Measurements from ENCODE around the gene GCN1. TPM values are rescaled to one million over a fixed set of nuclear protein-coding genes. Genes with fewer than 3 reads are reported as not detected.
A peak's percentile ranks its signal among the peaks of the same experiment; 100 is the strongest.

Gene GCN1
- total RNA-seq (2022): 116 and 117 TPM in 2 replicates
- Bru-seq, nascent RNA: percentile 81 among the genes with signal in this experiment
- percentile 91 among the genes with signal in this experiment for BruChase-seq, experiment 1, labeled RNA remaining after a 6-hour chase
- BruChase-seq, experiment 2, labeled RNA remaining after a 2-hour chase: percentile 86 among the genes with signal in this experiment
- long read RNA-seq, full-length matches to known transcripts: 15 of 77 reads
- long read RNA-seq, partial matches to known transcripts: 48 of 77 reads
- long read RNA-seq, other reads (novel, unspliced or antisense): 14 of 77 reads

- Mint-ChIP-seq H3K27ac (ENCODE audit: low read depth, unreplicated experiment) (peak within 1 kb of the TSS; percentile 89), H3K36me3 (ENCODE audit: insufficient read depth, unreplicated experiment) (peaks cover 85% of the 10 kb centered on the region), H3K4me1 (ENCODE audit: insufficient read depth, unreplicated experiment) (peaks cover 23% of the 10 kb centered on the region), H3K9me3 (ENCODE audit: unreplicated experiment) (no peaks in the 10 kb centered on the region), H3K27me3 (ENCODE audit: insufficient read depth, unreplicated experiment) (no peaks in the 10 kb centered on the region), H3K4me3 (ENCODE audit: unreplicated experiment) (peak within 1 kb of the TSS; percentile 80)
- TF ChIP-seq, protein P1, sequence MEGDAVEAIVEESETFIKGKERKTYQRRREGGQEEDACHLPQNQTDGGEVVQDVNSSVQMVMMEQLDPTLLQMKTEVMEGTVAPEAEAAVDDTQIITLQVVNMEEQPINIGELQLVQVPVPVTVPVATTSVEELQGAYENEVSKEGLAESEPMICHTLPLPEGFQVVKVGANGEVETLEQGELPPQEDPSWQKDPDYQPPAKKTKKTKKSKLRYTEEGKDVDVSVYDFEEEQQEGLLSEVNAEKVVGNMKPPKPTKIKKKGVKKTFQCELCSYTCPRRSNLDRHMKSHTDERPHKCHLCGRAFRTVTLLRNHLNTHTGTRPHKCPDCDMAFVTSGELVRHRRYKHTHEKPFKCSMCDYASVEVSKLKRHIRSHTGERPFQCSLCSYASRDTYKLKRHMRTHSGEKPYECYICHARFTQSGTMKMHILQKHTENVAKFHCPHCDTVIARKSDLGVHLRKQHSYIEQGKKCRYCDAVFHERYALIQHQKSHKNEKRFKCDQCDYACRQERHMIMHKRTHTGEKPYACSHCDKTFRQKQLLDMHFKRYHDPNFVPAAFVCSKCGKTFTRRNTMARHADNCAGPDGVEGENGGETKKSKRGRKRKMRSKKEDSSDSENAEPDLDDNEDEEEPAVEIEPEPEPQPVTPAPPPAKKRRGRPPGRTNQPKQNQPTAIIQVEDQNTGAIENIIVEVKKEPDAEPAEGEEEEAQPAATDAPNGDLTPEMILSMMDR (IDR thresholded peaks at IDR 0.05; ENCODE audit: unreplicated experiment): no peak
- intact Hi-C loops (cut with micrococcal nuclease): loop anchor here (5.0 kb wide), 1 partner anchor 77 kb away; the partner anchor contains the start of gene RAB35
- peak; percentile 82 for DNase-seq (ENCODE audit: unreplicated experiment)
- CTCF ChIA-PET: interaction anchor here (9.7 kb wide), 1 partner anchor 70 kb away, joined by 90 read pairs; the partner anchor contains the start of gene PXN
- POLR2A ChIA-PET: interaction anchor here (0.6 to 10.9 kb wide), 7 partner anchors 13 to 126 kb away, joined by 3 to 257 read pairs (median 5); partner anchors contain the start of genes PXN, RNU4-1 and RNU4-2
- BruUV-seq (replicated peaks): TSS peak; percentile 87
These were observed at the start of gene GCN1 for GRCh38 chr12:120194534-120195395. GCN1 (minus strand) TSS chr12:120194715; CDS start chr12:120194697, 18 bp downstream.

DNA sequence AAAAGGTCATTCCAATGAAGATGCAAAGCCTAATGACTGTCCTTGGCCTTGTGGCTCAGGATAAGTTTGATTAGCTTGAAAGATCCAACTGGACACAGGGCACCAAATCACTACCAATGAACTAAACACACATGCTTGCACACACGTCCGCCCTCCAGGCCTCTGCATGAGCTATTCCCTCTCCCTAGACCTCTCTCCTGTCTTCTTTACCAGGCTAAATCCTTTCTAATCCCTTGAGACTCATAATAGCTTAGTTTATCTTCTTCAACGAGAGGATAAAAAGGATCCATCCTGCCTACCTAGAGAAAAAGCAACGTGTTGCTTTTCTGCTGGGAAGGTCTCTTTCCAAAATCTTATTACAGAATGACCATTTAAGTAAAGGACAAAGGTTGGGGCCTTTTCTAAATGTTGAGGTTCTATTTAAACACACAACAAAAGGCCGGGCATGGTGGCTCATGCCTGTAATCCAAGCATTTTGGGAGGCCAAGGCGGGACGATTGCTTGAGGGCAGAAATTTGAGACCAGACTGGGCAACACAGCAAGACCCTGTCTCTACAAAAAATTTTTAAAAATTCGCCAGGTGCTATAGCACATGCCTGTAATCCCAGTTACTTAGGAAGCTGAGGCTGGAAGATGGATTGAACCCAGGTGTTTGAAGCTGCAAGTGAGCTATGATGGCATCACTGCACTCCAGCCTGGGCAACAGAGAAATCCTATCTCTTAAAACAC is 48.6 kb upstream of the GCN1 start:
- peaks cover 36% of the 10 kb centered on the region for H3K4me1 Mint-ChIP-seq (ENCODE audit: insufficient read depth, unreplicated experiment)
- H3K27me3 Mint-ChIP-seq (ENCODE audit: insufficient read depth, unreplicated experiment): no peaks in the 10 kb centered on the region
- no TSS peak for BruUV-seq (replicated peaks)
- ChIA-PET CTCF (interaction anchor here (0.9 to 24.9 kb wide), 6 partner anchors 14 to 39 kb away, joined by 3 to 336 read pairs (median 4); partner anchors contain the start of gene PXN), POLR2A (interaction anchor here (1.0 to 10.7 kb wide), 4 partner anchors 8 to 42 kb away, joined by 7 to 511 read pairs (median 44); partner anchors contain the start of genes PXN and RPLP0)
- no peaks in the 10 kb centered on the region for H3K9me3 Mint-ChIP-seq (ENCODE audit: unreplicated experiment)
- TF ChIP-seq, protein P1 (IDR thresholded peaks at IDR 0.05; ENCODE audit: unreplicated experiment): no peak
- intact Hi-C loops (cut with micrococcal nuclease): no loop called here
- peaks cover 27% of the 10 kb centered on the region for H3K36me3 Mint-ChIP-seq (ENCODE audit: insufficient read depth, unreplicated experiment)
- H3K4me3 Mint-ChIP-seq (ENCODE audit: unreplicated experiment): no peak overlapping the region
- peak overlapping the region; percentile 87 for H3K27ac Mint-ChIP-seq (ENCODE audit: low read depth, unreplicated experiment)
- DNase-seq (ENCODE audit: unreplicated experiment): no peak

DNA sequence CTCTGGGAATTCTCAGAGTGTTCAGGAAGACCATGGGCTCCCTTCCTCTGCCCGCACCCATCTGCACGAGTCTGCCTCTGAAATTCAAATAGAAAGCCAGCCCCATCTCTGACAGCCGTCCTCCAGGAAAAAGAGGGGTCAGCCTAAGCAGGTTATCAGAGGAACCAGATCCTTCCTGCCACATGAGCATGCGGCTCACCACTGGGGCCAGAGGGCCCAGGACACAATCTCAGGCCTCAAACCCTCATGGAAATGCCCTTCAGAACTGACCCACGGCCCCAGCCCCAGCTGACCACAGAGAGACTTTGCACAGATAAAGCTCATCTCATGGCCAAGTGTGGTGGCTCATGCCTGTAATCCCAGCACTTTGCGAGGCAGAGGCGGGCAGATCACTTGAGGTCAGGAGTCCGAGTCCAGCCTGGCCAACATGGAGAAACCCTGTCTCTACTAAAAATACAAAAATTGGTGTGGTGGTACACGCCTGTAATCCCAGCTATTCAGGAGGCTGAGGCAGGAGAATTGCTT is 47.8 kb upstream of the GCN1 start:
- BruUV-seq (replicated peaks): no TSS peak
- DNase-seq (ENCODE audit: unreplicated experiment): no peak
- ChIA-PET CTCF (interaction anchor here (0.9 to 24.9 kb wide), 4 partner anchors 13 to 23 kb away, joined by 3 to 336 read pairs (median 4); partner anchors contain the start of gene PXN), POLR2A (interaction anchor here (6.5 to 10.7 kb wide), 2 partner anchors 12 to 14 kb away, joined by 80 to 511 read pairs; partner anchors contain the start of gene PXN)
- Mint-ChIP-seq H3K9me3 (ENCODE audit: unreplicated experiment) (no peaks in the 10 kb centered on the region), H3K4me3 (ENCODE audit: unreplicated experiment) (no peak overlapping the region), H3K27ac (ENCODE audit: low read depth, unreplicated experiment) (peak overlapping the region; percentile 87), H3K36me3 (ENCODE audit: insufficient read depth, unreplicated experiment) (peaks cover 27% of the 10 kb centered on the region), H3K4me1 (ENCODE audit: insufficient read depth, unreplicated experiment) (peaks cover 36% of the 10 kb centered on the region), H3K27me3 (ENCODE audit: insufficient read depth, unreplicated experiment) (no peaks in the 10 kb centered on the region)
- TF ChIP-seq, protein P1 (IDR thresholded peaks at IDR 0.05; ENCODE audit: unreplicated experiment): no peak
- intact Hi-C loops (cut with micrococcal nuclease): no loop called here
